Sigmoid colon (tissue), 7 donors: ENCODE results near the gene TMPRSS5. TPM values are rescaled to one million over a fixed set of nuclear protein-coding genes. Genes with fewer than 3 reads are reported as not detected.

Experiments used
- DNase-seq: peaks from one replicate; pipeline ENCODE4 v3.0.0-alpha.2; 2019
- H3K27ac ChIP-seq, 4 donors: fragments of 200-600 bp; sonication (generic); one replicate each; pipeline ENCODE4 v1.5.1; 2016 to 2019; ENCODE audit warnings: mild to moderate bottlenecking in 1 of 4
- H3K27me3 ChIP-seq, 3 donors: fragments of 200-600 bp; sonication (generic); one replicate each; pipeline ENCODE4 v1.5.1; 2019; ENCODE audit warnings: mild to moderate bottlenecking in 1 of 3
- H3K36me3 ChIP-seq, 4 donors: fragments of 200-600 bp; sonication (generic); one replicate each; pipeline ENCODE4 v1.5.1; 2016 to 2019
- H3K4me1 ChIP-seq, 4 donors: fragments of 200-600 bp; sonication (generic); one replicate each; pipeline ENCODE4 v1.5.1; 2017 to 2019
- H3K4me3 ChIP-seq, 4 donors: fragments of 200-600 bp; sonication (generic); one replicate each; pipeline ENCODE4 v1.5.1; 2017 to 2019; ENCODE audit warnings: mild to moderate bottlenecking in 2 of 4, moderate library complexity in 1 of 4
- H3K9me3 ChIP-seq, 4 donors: fragments of 200-600 bp in 3 of 4; sonication (generic) in 3 of 4; one replicate each; pipeline versions ENCODE4 v1.5.1 to v1.6.1; 2013 to 2019
- EP300 ChIP-seq, 4 donors: sonication (generic); formaldehyde crosslinking; IDR thresholded peaks; one replicate each; pipeline ENCODE4 v1.6.1; 2017; ENCODE audit warnings: antibody characterized with exemption in 4 of 4
- POLR2A ChIP-seq, 2 donors: fragments of 450-650 bp; IDR thresholded peaks; one replicate each; pipeline ENCODE4 v1.6.1; 2016; ENCODE audit warnings: antibody characterized with exemption in 2 of 2, mild to moderate bottlenecking in 2 of 2, moderate library complexity in 2 of 2
- POLR2AphosphoS5 ChIP-seq, 4 donors: sonication (generic); formaldehyde crosslinking; IDR thresholded peaks; one replicate each; pipeline ENCODE4 v1.6.1; 2017; ENCODE audit warnings: antibody characterized with exemption in 4 of 4
- WGBS, 2 donors: extraction: QIAGEN DNeasy Blood & Tissue Kit; methylation state at CpG; one replicate each; pipeline ENCODE4 v1.1.7; 2013; 5-methylcytosine and 5-hydroxymethylcytosine counted together
- intact Hi-C: fragments of 100-400 bp; cut with DNase I; formaldehyde crosslinking; loops from one replicate; pipeline ENCODE4 v1.15.1; 2023
- polyA plus RNA-seq, 3 donors: library from polyadenylated mRNA; stranded (reverse); fragments of 200-250 nt; gene quantifications; one replicate each; pipeline ENCODE4 v1.2.3, GENCODE V29; 2013
- total RNA-seq, 4 donors: library from RNA; depleted of rRNA; stranded (reverse); fragments of >200 nt; gene quantifications; one replicate each; pipeline ENCODE4 v1.1.0, GENCODE V29; 2016
- TF ChIP-seq, protein P1 (sequence below), 4 experiments: fragments of 450-650 bp in 3 of 4; fragments of 200-600 bp in 1 of 4; IDR thresholded peaks; one replicate each; pipeline ENCODE4 v1.5.1; 2016 to 2019; ENCODE audit warnings: antibody characterized with exemption in 4 of 4, mild to moderate bottlenecking in 3 of 4, moderate library complexity in 2 of 4
- donor health status: healthy with polysubstance abuse.
- donor health status: Bipolar disorder and iron deficiency.
- donor health status: healthy.

The TMPRSS5 gene
- total and polyA plus RNA-seq, 7 donors: 0.28 to 1.4 (median 0.54) TPM; not detected in 2

DNA sequence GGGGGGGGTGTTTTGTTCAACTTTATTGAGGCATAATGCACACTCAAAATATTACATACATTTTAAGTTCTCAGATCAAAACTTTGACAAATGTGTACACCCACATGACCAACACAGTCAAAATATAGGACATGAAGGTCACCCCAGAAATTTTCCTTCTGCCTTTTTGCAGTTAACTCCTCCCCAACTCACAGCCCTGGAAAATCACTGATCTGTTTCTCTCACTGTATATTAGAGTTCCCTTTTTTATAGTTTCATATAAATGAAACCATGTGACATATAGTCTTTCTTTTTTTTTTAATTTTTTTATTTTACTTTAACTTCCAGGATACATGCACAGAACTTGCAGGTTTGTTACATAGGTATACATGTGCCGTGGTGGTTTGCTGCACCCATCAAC lies 4.6 kb downstream of the TMPRSS5 start:
- no peak for TF ChIP-seq EP300 (IDR thresholded peaks at IDR 0.05)
- TF ChIP-seq, protein P1, sequence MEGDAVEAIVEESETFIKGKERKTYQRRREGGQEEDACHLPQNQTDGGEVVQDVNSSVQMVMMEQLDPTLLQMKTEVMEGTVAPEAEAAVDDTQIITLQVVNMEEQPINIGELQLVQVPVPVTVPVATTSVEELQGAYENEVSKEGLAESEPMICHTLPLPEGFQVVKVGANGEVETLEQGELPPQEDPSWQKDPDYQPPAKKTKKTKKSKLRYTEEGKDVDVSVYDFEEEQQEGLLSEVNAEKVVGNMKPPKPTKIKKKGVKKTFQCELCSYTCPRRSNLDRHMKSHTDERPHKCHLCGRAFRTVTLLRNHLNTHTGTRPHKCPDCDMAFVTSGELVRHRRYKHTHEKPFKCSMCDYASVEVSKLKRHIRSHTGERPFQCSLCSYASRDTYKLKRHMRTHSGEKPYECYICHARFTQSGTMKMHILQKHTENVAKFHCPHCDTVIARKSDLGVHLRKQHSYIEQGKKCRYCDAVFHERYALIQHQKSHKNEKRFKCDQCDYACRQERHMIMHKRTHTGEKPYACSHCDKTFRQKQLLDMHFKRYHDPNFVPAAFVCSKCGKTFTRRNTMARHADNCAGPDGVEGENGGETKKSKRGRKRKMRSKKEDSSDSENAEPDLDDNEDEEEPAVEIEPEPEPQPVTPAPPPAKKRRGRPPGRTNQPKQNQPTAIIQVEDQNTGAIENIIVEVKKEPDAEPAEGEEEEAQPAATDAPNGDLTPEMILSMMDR (IDR thresholded peaks at IDR 0.05): no peak
- TF ChIP-seq POLR2AphosphoS5 (IDR thresholded peaks at IDR 0.05): no peak
- TF ChIP-seq POLR2A (IDR thresholded peaks at IDR 0.05): no peak
- no peak overlapping the region for H3K4me3 ChIP-seq
- H3K27ac ChIP-seq: no peak overlapping the region
- H3K4me1 ChIP-seq: no peaks in the 10 kb centered on the region
- no peaks in the 10 kb centered on the region for H3K9me3 ChIP-seq
- no peak for DNase-seq
- no peaks in the 10 kb centered on the region for H3K36me3 ChIP-seq
- no peaks in the 10 kb centered on the region for H3K27me3 ChIP-seq
- intact Hi-C loops: no loop called here
- WGBS, 2 donors: 97 to 98% methylated on average over 1 of the region's 1 CpG

GRCh38 chr11:113698515-113698914 lies 7.6 kb downstream of the TMPRSS5 start:
- no peaks in the 10 kb centered on the region for H3K36me3 ChIP-seq
- no peak for TF ChIP-seq POLR2A (IDR thresholded peaks at IDR 0.05)
- TF ChIP-seq POLR2AphosphoS5 (IDR thresholded peaks at IDR 0.05): no peak
- no peak for TF ChIP-seq EP300 (IDR thresholded peaks at IDR 0.05)
- TF ChIP-seq, protein P1 (IDR thresholded peaks at IDR 0.05): no peak
- H3K9me3 ChIP-seq: no peaks in the 10 kb centered on the region
- intact Hi-C loops: no loop called here
- WGBS, 2 donors: 80 to 81% methylated on average over 3 of the region's 3 CpGs
- no peak overlapping the region for H3K27ac ChIP-seq
- no peaks in the 10 kb centered on the region for H3K27me3 ChIP-seq
- no peaks in the 10 kb centered on the region for H3K4me1 ChIP-seq
- DNase-seq: no peak
- H3K4me3 ChIP-seq: no peak overlapping the region

DNA sequence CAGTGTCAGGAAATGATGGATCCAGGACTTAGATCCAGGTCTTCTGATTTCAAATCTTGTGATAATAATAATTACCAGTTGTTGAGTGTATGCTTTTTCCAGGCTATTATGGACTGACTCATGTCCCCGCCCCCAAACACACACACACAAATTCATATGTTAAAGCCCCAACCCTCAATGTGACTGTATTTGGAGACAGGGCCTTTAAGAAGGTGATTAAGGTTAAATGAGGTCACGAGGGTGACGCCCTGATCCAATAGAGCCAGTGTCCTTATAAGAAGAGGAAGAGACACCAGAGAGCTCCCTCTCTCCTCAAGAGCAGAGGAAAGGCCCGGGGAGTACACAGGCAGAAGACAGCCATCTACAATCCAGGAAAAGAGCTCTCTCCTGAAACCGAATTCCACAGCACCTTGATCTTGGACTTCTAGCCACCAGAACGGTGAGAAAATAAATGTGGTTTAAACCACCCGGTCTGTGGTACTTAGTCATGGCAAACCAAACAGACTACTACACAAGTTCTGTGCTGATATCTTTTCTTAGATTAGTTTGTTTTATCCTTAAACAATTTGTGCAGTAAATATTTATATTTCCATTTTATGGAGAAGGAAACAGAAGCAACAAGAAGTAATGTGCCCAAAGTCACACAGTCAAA lies 8.2 kb downstream of the TMPRSS5 start:
- Histone ChIP-seq H3K36me3 (no peaks in the 10 kb centered on the region), H3K27ac (no peak overlapping the region), H3K9me3 (no peaks in the 10 kb centered on the region), H3K27me3 (no peaks in the 10 kb centered on the region), H3K4me3 (no peak overlapping the region), H3K4me1 (no peaks in the 10 kb centered on the region)
- DNase-seq: no peak
- intact Hi-C loops: no loop called here
- WGBS, 2 donors: 63 to 80% methylated on average over 7 of the region's 7 CpGs
- TF ChIP-seq POLR2AphosphoS5 (IDR thresholded peaks at IDR 0.05): no peak
- TF ChIP-seq EP300 (IDR thresholded peaks at IDR 0.05): no peak
- TF ChIP-seq, protein P1 (IDR thresholded peaks at IDR 0.05): no peak
- TF ChIP-seq POLR2A (IDR thresholded peaks at IDR 0.05): no peak

DNA sequence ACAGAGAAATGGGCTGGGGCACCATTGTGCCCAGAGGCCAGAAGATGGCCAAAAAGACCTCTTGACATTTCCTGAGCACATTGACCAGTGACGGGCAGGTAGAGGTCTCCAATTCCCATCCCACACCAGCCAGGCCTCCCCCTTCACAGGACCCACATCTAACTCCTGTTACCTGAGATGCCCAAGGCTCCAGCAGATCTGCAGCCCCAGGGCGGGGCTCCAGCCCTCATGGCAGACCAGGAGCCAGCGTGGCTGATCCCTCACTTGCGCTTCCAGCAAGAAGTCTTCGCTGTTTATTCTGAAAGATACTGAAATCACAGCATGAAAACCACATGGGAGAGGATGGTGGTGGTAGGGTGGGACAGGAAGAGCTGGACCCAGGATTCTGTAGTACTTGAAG lies 9.0 kb downstream of the TMPRSS5 start:
- WGBS, 2 donors: 94 to 97% methylated on average over 5 of the region's 5 CpGs

DNA sequence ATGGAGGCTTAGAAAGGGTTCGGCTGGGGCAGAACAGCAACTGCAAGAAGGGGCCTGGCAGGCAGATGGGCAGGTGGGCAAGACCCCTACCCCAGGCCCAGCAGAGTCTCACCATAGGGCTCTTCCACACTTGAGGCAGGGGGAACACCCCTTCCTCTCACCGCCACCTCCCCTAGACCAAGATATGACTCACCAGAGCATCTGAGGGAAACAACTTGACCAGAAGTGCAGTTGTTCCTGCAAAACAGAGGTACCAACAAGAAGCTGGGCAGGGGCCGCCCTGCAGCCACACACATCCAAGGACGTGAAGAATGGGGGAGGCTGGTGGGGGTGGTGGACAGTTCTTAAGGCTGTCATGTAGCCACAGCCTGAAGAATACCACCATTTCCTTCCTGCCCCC lies 10.9 kb downstream of the TMPRSS5 start:
- intact Hi-C loops: no loop called here
- WGBS, 2 donors: 91 to 92% methylated on average over 4 of the region's 4 CpGs
- Histone ChIP-seq H3K27ac (no peak overlapping the region), H3K9me3 (no peaks in the 10 kb centered on the region), H3K36me3 (no peaks in the 10 kb centered on the region), H3K4me3 (no peak overlapping the region), H3K27me3 (no peaks in the 10 kb centered on the region), H3K4me1 (peaks cover 0 to 8% (median 3%) of the 10 kb centered on the region in 4 donors)
- DNase-seq: no peak
- TF ChIP-seq POLR2A (IDR thresholded peaks at IDR 0.05): no peak
- TF ChIP-seq, protein P1 (IDR thresholded peaks at IDR 0.05): no peak
- TF ChIP-seq POLR2AphosphoS5 (IDR thresholded peaks at IDR 0.05): no peak
- no peak for TF ChIP-seq EP300 (IDR thresholded peaks at IDR 0.05)

More for the DNA sequence above, 9.0 kb downstream of the TMPRSS5 start:
- intact Hi-C loops: no loop called here
- Histone ChIP-seq H3K27me3 (no peaks in the 10 kb centered on the region), H3K4me3 (no peak overlapping the region), H3K27ac (no peak overlapping the region), H3K9me3 (no peaks in the 10 kb centered on the region), H3K36me3 (no peaks in the 10 kb centered on the region), H3K4me1 (no peaks in the 10 kb centered on the region)
- TF ChIP-seq EP300 (IDR thresholded peaks at IDR 0.05): no peak
- no peak for DNase-seq
